Germinal center (tissue), 1 donor: ENCODE measurements around the gene EDNRA.

Experiments used
- DNase-seq: peaks from one replicate; pipeline ENCODE4 v3.0.0; 2012; ENCODE audit warnings: mixed read lengths, low spot score

The EDNRA gene

DNA sequence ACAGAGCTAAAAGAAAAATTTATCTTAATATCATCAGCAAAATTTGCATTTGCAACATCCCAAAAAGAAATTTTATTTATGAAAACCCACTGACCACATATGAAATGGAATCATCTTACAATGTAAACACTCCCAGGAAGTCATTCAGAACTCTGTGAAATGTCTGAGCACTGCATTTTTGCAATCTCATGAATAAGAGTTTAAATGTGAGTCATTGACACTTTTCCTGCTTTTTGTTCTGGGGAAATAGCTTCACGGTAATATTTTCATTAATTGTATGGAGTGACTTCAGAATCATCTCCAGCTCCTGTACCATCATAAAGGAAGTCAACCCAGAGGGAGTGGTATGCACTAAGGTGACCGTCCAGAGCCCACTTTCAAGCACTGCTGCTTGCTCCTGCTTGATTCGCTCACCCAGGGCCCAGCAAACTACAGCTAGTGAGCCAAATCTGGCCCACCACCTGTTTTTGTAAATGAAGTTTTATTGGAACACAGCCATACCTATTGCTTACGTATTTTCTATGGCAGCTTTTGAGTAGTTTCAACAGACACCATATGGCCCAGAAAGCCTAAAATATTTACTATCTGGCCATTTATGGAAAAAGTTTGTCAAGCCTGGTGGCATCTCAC, 17.2 kb downstream of the EDNRA start:
- no peak for DNase-seq

- DNase-seq, result no peak
Measured at GRCh38 chr4:147508346-147508745, 27.4 kb downstream of the EDNRA start.

GRCh38 chr4:147509386-147509785, 28.5 kb downstream of the EDNRA start:
- DNase-seq, result no peak

DNA sequence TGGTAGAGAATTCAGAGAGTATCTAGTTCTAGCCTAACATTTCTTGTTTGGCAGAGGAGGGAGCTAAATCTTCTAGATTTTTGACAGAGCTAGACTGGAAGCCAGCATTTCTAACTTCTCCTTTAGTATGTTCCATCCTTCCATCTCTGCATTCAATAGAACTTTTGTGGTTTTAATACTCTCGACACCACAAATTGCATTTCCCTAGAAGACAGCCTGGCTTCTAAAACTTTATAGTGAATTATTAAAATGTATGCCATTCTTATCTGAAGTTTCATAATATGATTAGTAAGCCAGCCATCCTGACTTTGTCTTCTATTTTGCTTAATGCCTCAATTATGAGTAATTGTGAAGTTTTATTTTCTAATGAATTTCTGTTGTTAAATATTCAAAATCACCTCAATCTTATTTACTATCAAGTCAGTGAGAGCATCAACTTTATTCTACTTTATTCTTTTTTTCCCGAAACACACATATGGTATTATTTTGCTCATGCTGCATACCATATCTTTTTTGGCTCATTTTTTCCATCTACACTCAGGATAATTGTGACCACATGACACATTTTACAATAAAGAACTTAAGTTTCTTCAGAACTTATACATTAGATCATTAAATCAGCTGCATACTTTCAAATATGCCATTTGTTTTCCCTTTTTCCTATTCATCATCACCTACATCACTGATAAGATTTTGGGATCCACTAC, 30.2 kb downstream of the EDNRA start:
- no peak for DNase-seq

- DNase-seq, result no peak
Measured at GRCh38 chr4:147513091-147513490, 32.2 kb downstream of the EDNRA start.

DNA sequence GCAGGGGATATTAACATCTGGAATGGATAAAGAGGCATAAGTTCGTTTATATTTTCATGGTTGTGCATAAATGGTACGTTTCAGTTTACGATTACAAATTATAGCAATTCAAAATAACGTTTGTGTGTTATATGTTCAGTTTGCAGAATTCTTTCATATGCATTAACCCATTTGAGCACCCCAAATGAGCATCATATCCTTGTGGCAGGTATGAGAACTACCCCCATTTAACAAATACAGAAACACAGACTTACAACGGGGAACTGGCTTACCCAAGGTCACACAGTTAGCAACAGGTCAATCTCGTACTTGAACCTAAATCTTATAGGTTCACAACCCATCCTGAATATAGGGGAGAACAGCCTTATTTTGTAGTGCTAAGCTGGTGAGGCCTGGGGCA, 33.1 kb downstream of the EDNRA start:
- DNase-seq, result no peak

DNA sequence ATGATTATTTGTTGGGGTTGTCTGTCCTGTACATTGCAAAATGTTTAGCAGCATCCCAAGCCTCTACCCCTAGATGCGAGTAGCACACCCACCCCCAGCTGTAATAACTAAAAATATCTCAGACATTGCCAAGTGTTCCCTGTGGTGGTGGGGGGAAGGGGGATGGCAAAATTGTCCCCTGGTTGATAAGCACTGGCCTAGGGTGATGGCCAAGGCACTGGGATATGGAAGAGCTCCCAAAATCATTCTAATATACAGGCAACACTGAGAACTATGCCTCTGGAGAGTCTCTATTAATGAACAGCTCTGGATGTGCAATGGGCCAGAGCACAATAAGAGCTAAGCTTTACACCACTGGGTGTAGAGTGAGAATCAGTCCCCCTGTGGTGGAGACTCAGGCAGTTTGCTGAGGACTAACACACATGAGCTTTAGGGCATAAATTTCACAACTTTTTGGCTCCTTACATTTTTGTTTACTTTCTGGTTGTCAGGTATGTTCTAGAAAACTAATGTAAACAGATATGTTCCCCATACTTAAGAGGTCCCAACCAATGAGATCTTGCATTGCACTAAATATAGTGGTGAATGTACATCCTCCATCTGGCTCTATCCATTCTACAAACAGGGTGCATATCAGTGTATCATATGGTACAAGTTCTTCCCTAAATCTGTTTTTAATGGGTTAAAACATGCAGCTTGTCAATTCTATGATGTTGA, 34.5 kb downstream of the EDNRA start:
- no peak for DNase-seq

- no peak for DNase-seq
Measured at GRCh38 chr4:147516133-147516532, 35.2 kb downstream of the EDNRA start.

DNA sequence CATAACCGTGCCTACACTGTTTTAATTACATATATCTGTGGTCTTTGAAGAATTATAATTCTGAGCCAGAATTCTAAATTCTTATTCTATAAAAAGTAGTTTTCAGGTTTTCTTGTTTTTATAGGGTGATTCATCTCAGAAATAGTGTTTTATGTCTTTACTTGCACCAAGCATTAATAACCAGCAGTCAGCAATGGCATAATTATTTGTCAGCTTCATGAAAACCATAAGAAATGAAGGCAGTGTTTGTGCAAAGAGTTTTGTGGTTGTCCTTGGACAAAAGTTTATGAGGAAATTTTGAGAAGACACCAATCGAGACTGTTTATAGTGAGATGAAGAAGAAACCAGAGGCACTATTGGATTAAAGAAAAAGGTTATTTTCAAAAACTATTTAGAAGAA, 37.2 kb downstream of the EDNRA start:
- DNase-seq, result no peak

DNA sequence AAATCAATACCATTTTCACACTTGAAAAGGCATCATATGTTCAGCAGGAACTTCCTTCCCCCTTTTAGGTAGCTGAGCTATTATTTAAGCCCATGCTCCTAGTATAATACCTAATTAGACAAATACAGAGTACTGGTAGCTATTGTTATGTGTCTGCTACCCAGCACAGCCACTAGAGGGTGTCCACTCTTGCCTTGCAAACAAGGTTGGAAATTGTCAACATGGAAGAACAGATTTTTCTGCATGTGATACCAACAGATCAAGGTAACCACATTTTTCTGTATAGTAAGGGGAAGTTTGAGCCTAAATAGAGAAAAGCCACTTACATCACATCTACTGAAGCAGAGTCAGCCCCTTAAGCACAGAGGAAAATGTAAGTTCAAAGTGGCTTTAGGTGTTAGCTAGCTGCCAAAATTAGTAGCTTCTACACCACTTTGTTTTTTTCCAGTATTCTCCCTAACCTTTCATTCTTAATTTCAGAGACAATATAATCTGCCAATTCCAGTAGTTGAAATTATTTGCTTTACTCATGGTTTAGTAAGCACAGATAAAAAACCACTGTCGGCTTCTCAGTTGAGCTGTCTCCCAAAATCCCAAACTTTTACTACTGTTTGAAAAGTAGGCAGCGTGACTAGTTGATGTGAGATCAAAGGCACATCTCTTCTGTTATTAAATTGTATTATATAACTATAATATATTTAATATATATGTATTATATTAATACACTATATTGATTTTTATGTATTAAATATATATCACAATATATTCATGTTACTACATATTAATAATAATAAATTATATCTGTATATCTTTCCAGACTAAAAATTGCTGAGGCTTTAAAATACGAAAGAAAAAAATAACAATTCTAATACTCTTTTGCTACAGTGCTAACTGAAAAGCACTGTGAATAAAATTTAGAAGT, 38.2 kb downstream of the EDNRA start:
- peak; percentile 25 for DNase-seq

- DNase-seq, result no peak
Measured at GRCh38 chr4:147524601-147525000, 43.7 kb downstream of the EDNRA start.

- no peak for DNase-seq
Measured at GRCh38 chr4:147525494-147526271, 44.8 kb downstream of the EDNRA start.

DNA sequence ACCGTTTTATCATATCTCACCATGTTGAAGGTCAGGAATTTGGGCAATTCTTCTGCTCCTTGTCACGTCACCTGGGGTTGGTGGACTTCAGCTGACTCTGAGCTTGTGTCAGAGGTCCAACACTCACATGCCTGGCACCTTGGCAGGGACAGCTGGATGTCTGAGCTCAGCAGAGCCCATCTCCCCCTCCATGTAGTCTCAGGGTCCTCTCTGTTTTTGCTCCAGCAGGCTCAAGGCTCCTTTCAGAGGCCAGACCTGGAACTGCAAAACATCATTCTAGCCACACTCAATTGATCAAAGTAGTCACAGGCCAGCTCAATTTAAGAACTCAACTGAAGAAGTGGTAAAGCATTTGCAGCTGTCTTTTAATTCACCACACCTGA, 45.4 kb downstream of the EDNRA start:
- DNase-seq, result no peak

DNA sequence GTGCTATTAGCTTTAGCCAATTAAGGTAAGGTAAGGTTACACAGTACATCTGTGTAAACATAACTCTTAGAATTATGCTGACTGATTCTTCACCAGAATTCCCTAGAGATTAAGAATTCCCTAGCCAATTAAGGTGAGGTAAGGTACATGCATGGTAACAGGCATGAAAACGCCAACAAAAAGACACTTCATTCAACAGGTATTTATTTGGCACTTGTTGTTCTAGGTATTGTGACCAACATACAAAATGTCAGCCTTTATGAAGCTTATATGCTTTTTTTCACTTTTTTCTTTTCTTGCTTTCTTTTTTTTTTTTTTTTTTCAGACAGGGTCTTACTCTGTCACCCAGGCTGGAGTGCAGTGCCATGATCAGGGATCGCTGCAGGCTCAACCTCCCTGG, 47.2 kb downstream of the EDNRA start:
- DNase-seq, result no peak

- no peak for DNase-seq
Measured at GRCh38 chr4:147530134-147530533, 49.2 kb downstream of the EDNRA start.

GRCh38 chr4:147530723-147531122, 49.8 kb downstream of the EDNRA start:
- no peak for DNase-seq

- DNase-seq, result no peak
Measured at GRCh38 chr4:147532896-147533295, 52.0 kb downstream of the EDNRA start.

DNA sequence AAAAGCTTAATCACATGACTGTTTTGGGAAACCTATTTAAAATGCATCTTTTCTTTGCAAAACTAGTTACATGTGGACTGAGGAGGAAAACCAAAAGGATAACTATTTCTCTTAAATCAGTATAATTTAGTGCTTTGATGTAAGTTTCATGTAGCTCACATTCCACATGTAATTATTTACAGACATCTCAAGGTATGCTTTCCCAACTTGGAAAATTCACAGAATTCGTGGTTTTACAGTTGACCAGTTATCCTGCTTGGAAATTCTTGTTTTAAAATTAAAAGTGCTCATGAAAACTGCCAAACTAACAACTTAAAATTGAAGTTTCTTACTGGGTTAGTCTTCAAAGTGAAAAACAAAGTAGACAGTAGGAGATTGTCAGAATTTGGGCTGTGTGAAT, 52.4 kb downstream of the EDNRA start:
- no peak for DNase-seq

GRCh38 chr4:147535124-147535523, 54.2 kb downstream of the EDNRA start:
- no peak for DNase-seq

- DNase-seq, result no peak
Measured at GRCh38 chr4:147538711-147539110, 57.8 kb downstream of the EDNRA start.

- DNase-seq, result no peak
Measured at GRCh38 chr4:147539959-147540358, 59.1 kb downstream of the EDNRA start.
